K562 (cell line): ENCODE data around the gene C9orf153. TPM values are rescaled to one million over a fixed set of nuclear protein-coding genes. Genes with fewer than 3 reads are reported as not detected.

Source experiments
- ARID3A ChIP-seq: IDR thresholded peaks from 2 replicates; pipeline ENCODE4 v1.6.1; 2012; ENCODE audit warnings: low read depth, low read length, improper control_type of control experiment, borderline replicate concordance
- CBFA2T2 ChIP-seq: fragments of 450-650 bp; conservative IDR thresholded peaks from 2 replicates; pipeline ENCODE4 v1.6.1; 2017; ENCODE audit warnings: mild to moderate bottlenecking
- CHD2 ChIP-seq: IDR thresholded peaks from 2 replicates; pipeline ENCODE4 v1.6.1; 2011; ENCODE audit warnings: low read depth, low read length
- CREM ChIP-seq: IDR thresholded peaks from 2 replicates; pipeline ENCODE4 v1.6.1; 2014; ENCODE audit warnings: antibody characterized with exemption, low read depth
- ERF ChIP-seq: fragments of 450-650 bp; formaldehyde crosslinking; IDR thresholded peaks from 2 replicates; pipeline ENCODE4 v1.4.0; 2020; ENCODE audit warnings: mild to moderate bottlenecking, mixed read lengths
- GATA2 ChIP-seq: sonication (generic); formaldehyde crosslinking; IDR thresholded peaks from 2 replicates; pipeline ENCODE4 v1.4.0; 2020; ENCODE audit warnings: mild to moderate bottlenecking, missing genetic modification reagents
- MEIS2 ChIP-seq: fragments of 450-650 bp; IDR thresholded peaks from 2 replicates; pipeline ENCODE4 v1.6.1; 2014; ENCODE audit warnings: mild to moderate bottlenecking; ENCODE audit not compliant: partially characterized antibody
- MTA2 ChIP-seq: fragments of 450-650 bp; IDR thresholded peaks from 2 replicates; pipeline ENCODE4 v1.6.1; 2016; ENCODE audit warnings: low read depth
- MYNN ChIP-seq, 2 experiments: sonication (generic); formaldehyde crosslinking in 1 of 2; IDR thresholded peaks; 2 replicates each; pipeline versions ENCODE4 v1.5.0 to v1.6.1; 2016 to 2020; ENCODE audit warnings: antibody characterized with exemption in 1 of 2, missing genetic modification reagents in 1 of 2
- NCOR1 ChIP-seq: fragments of 450-650 bp; IDR thresholded peaks from 2 replicates; pipeline ENCODE4 v1.6.1; 2016; ENCODE audit warnings: mild to moderate bottlenecking, moderate library complexity
- POLR2AphosphoS5 ChIP-seq: IDR thresholded peaks from 2 replicates; pipeline ENCODE4 v1.6.1; 2011; ENCODE audit warnings: mild to moderate bottlenecking, low read depth, low read length, moderate library complexity; ENCODE audit not compliant: control insufficient read depth, insufficient read depth
- SETDB1 ChIP-seq: IDR thresholded peaks from one replicate; pipeline ENCODE4 v1.6.1; 2012; ENCODE audit warnings: low read length, control low read depth, inconsistent platforms
- SMAD4 ChIP-seq: fragments of 250-450 bp; sonication (Bioruptor Pico); conservative IDR thresholded peaks from 2 replicates; pipeline ENCODE4 v1.8.0; 2021; ENCODE audit warnings: inconsistent platforms, mild to moderate bottlenecking, moderate library complexity
- SMARCE1 ChIP-seq: fragments of 450-650 bp; IDR thresholded peaks from 2 replicates; pipeline ENCODE4 v1.7.1; 2016; ENCODE audit warnings: mild to moderate bottlenecking
- SOX6 ChIP-seq: fragments of 450-650 bp; IDR thresholded peaks from 2 replicates; pipeline ENCODE4 v1.6.1; 2014; ENCODE audit warnings: mild to moderate bottlenecking
- TEAD2 ChIP-seq: fragments of 450-650 bp; IDR thresholded peaks from 2 replicates; pipeline ENCODE4 v1.6.1; 2016; ENCODE audit warnings: missing genetic modification characterization, control low read depth, missing compliant biosample characterization
- TGIF2 ChIP-seq: sonication (generic); formaldehyde crosslinking; IDR thresholded peaks from 2 replicates; pipeline ENCODE4 v1.8.1; 2022; ENCODE audit warnings: mild to moderate bottlenecking, missing genetic modification reagents, moderate library complexity
- TRIM24 ChIP-seq, 2 experiments: fragments of 450-650 bp; IDR thresholded peaks; 2 replicates each; pipeline ENCODE4 v1.6.1; 2016
- ZMIZ1 ChIP-seq, 2 experiments: fragments of 150-350 bp in 1 of 2; IDR thresholded peaks; 2 replicates each; pipeline ENCODE4 v1.6.1; 2012 to 2016; ENCODE audit warnings: low read depth in 2 of 2, low read length in 2 of 2, mild to moderate bottlenecking in 1 of 2, moderate library complexity in 1 of 2
- ZNF146 ChIP-seq: IDR thresholded peaks from one replicate; pipeline ENCODE4 v1.6.1; 2018; ENCODE audit warnings: missing compliant biosample characterization; ENCODE audit not compliant: unreplicated experiment
- ZNF592 ChIP-seq: fragments of 450-650 bp; IDR thresholded peaks from 2 replicates; pipeline ENCODE4 v1.6.1; 2017; ENCODE audit warnings: antibody characterized with exemption, mild to moderate bottlenecking
- polyA plus RNA-seq, 8 experiments: library from polyadenylated mRNA; depleted of rRNA in 4 of 8; stranded (reverse) in 5 of 8; unstranded in 3 of 8; fragments of >200 nt; fragmentation: Nextera tagmentation in 2 of 8; fragmentation: Illumina TruSeq in 1 of 8; extraction: Ambion mirVana in 2 of 8; extraction: Trizol in 1 of 8; gene quantifications; 2 replicates each; pipeline versions ENCODE4 v1.2.1 to v1.2.3, GENCODE V29; 2011 to 2014; ENCODE audit warnings: inconsistent platforms in 1 of 8, missing spikeins in 1 of 8
- total RNA-seq, 7 experiments: library from RNA; depleted of rRNA in 6 of 7; stranded (reverse); fragments of >200 nt in 6 of 7; fragmentation: Illumina TruSeq in 2 of 7; extraction: Trizol in 2 of 7; gene quantifications; 2 replicates each; pipeline versions ENCODE4 v1.2.1 to v1.2.3, GENCODE V29; 2011 to 2021; ENCODE audit warnings: low replicate concordance in 1 of 7

Gene C9orf153
- total and polyA plus RNA-seq, 9 of the 15 experiments (the other 6 are each of a cell fraction or from before 2014, with no cell fraction given), result 0.07 to 1.2 (median 0.11) TPM; not detected in 5

GRCh38 chr9:86286278-86286677, 26.8 kb upstream of the C9orf153 start (continued):
- no peak for TF ChIP-seq ARID3A
- TF ChIP-seq CHD2, result no peak
- no peak for TF ChIP-seq ZNF146 (CRISPR knock-in tag)
- peak; percentile 75 for TF ChIP-seq POLR2AphosphoS5
- no peak for TF ChIP-seq TEAD2
- TF ChIP-seq SOX6, result 0 out of 2 replicates have a peak, but pooled peaks have one; percentile 34
- TF ChIP-seq CREM, result 0 out of 2 replicates have a peak, but pooled peaks have one; percentile 8
- peak; percentile 47; the same call in 1 of the 2 replicates for TF ChIP-seq ZNF592
- peak; percentile 60; the same call in 1 of the 2 replicates for TF ChIP-seq MYNN (IDR thresholded peaks at IDR 0.05)
- TF ChIP-seq MYNN (CRISPR knock-in tag; IDR thresholded peaks at IDR 0.05), result no peak
- no peak for TF ChIP-seq ERF (CRISPR knock-in tag)
- TF ChIP-seq GATA2 (CRISPR knock-in tag), result peak; percentile 29; the same call in 1 of the 2 replicates
- 0 out of 4 replicates have a peak, but pooled peaks of 1 of the 2 experiments have one; percentile 18 for TF ChIP-seq TRIM24 (IDR thresholded peaks at IDR 0.05)
- peak; percentile 85 for TF ChIP-seq CBFA2T2
- TF ChIP-seq SMAD4 (CRISPR knock-in tag), result 0 out of 2 replicates have a peak, but pooled peaks have one; percentile 20
- no peak for TF ChIP-seq TGIF2 (CRISPR knock-in tag)
- peak; percentile 67 for TF ChIP-seq MTA2
- TF ChIP-seq ZMIZ1 (IDR thresholded peaks at IDR 0.05; ENCODE audit: low read depth in 2 of 2, low read length in 2 of 2), result peak in 1 of 2 experiments; percentile 76; a peak in 1 of 4 replicates
- TF ChIP-seq SMARCE1, result peak; percentile 59; the same call in 1 of the 2 replicates
- peak; percentile 78 for TF ChIP-seq NCOR1
- TF ChIP-seq MEIS2, result peak; percentile 20
- TF ChIP-seq SETDB1, result no peak
